ENCODE measurements around the gene ADAMTS3. TPM values are rescaled to one million over a fixed set of nuclear protein-coding genes. Genes with fewer than 3 reads are reported as not detected.

The ADAMTS3 gene
- total and polyA plus RNA-seq, 3 donors from 2014 or later: 3.9 to 6.8 (median 5.3) TPM

DNA sequence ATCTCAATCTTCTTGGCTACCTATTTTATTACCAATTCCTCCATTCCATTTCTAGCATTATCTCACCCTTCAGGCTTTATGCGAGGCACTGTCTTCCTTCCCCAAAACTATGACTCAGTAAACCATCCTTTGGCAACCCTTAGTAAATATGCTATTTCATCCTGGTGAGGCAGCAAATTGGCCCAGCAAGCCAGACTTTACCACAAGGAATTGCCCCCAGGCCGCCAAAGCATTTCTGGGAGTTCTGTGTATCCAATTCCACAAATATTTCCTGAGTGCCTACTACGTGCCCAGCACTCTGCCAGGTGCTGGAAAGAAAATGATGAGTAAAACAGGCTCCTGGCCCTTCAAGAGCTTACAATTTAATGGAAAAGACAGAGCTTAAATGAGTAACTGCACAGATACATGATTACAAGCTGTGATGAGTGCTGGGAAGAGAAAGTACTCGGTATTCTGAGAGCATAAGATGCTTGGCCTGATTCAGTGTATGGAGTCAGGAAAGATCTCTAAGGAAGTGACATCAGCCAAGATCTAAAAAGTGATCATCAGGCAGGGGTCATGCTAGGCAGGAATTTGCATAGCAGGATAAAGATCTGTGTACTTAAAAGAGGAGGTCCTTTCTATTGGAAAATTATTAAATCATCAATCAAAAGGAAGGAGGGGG, 193.8 kb downstream of the ADAMTS3 start:
- no peaks in the 10 kb centered on the region for H3K4me1 ChIP-seq
- H3K27me3 ChIP-seq: no peaks in the 10 kb centered on the region
- H3K27ac ChIP-seq: no peak overlapping the region
- H3K9me3 ChIP-seq: no peaks in the 10 kb centered on the region
- TF ChIP-seq, protein P1, sequence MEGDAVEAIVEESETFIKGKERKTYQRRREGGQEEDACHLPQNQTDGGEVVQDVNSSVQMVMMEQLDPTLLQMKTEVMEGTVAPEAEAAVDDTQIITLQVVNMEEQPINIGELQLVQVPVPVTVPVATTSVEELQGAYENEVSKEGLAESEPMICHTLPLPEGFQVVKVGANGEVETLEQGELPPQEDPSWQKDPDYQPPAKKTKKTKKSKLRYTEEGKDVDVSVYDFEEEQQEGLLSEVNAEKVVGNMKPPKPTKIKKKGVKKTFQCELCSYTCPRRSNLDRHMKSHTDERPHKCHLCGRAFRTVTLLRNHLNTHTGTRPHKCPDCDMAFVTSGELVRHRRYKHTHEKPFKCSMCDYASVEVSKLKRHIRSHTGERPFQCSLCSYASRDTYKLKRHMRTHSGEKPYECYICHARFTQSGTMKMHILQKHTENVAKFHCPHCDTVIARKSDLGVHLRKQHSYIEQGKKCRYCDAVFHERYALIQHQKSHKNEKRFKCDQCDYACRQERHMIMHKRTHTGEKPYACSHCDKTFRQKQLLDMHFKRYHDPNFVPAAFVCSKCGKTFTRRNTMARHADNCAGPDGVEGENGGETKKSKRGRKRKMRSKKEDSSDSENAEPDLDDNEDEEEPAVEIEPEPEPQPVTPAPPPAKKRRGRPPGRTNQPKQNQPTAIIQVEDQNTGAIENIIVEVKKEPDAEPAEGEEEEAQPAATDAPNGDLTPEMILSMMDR (IDR thresholded peaks at IDR 0.05): no peak
- no peak for TF ChIP-seq POLR2A (IDR thresholded peaks at IDR 0.05)
- DNase-seq: no peak
- intact Hi-C loops (cut with DNase I; ENCODE audit: low total_unique reads): no loop called here
- no peak overlapping the region for H3K4me3 ChIP-seq
- 82 to 85% methylated on average over 4 of the region's 4 CpGs for WGBS, 2 donors
- H3K36me3 ChIP-seq (ENCODE audit: low read depth, missing control alignments): no peaks in the 10 kb centered on the region

DNA sequence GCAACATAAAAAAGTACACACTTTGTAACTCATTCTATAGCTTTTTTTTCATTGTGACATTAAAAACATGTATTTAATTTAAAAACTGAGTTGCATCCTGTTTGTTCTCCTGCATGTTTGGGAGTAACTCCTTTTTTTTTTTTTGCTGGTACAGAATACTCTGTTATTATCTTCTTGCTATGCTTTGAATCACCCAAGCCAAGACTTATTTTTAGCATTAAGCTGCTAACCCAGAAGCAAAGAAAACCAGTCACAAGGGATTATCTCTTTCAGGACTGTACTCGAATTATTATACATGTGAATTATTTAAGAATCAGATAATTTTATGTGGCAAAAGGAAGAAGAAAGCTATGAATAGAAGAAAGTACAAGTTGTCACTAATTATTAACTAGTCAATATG, 194.9 kb downstream of the ADAMTS3 start:
- no peaks in the 10 kb centered on the region for H3K36me3 ChIP-seq (ENCODE audit: low read depth, missing control alignments)
- intact Hi-C loops (cut with DNase I; ENCODE audit: low total_unique reads): no loop called here
- no peaks in the 10 kb centered on the region for H3K27me3 ChIP-seq
- WGBS, 2 donors: 16 to 31% methylated on average over 1 of the region's 1 CpG
- DNase-seq: no peak
- H3K9me3 ChIP-seq: no peaks in the 10 kb centered on the region
- no peak overlapping the region for H3K27ac ChIP-seq
- H3K4me1 ChIP-seq: no peaks in the 10 kb centered on the region
- TF ChIP-seq, protein P1 (IDR thresholded peaks at IDR 0.05): no peak
- TF ChIP-seq POLR2A (IDR thresholded peaks at IDR 0.05): no peak
- H3K4me3 ChIP-seq: no peak overlapping the region

DNA sequence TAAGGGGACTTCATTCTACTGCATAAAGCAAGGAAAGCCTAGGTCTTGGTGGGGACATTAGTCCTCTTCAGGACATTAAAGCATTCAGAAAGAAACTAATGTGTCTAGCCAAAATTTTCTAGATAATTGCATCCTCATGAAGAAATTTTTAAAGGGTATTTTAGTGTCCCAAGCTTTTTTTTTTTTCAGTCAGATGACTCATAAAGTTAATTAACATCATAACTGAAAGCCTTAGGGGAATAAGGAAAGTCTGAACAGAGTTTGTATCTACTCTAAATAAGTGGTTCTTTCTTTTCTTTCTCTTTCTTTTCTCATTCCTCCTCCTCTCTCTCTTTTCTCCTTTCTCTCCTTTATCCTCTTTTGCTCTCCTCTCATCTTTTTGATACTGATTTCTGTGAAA, 202.4 kb downstream of the ADAMTS3 start:
- Histone ChIP-seq H3K27ac (no peak overlapping the region), H3K27me3 (no peaks in the 10 kb centered on the region), H3K4me1 (no peaks in the 10 kb centered on the region), H3K4me3 (no peak overlapping the region), H3K9me3 (no peaks in the 10 kb centered on the region), H3K36me3 (ENCODE audit: low read depth, missing control alignments) (no peaks in the 10 kb centered on the region)
- DNase-seq: no peak
- intact Hi-C loops (cut with DNase I; ENCODE audit: low total_unique reads): no loop called here
- TF ChIP-seq POLR2A (IDR thresholded peaks at IDR 0.05): no peak
- TF ChIP-seq, protein P1 (IDR thresholded peaks at IDR 0.05): no peak

DNA sequence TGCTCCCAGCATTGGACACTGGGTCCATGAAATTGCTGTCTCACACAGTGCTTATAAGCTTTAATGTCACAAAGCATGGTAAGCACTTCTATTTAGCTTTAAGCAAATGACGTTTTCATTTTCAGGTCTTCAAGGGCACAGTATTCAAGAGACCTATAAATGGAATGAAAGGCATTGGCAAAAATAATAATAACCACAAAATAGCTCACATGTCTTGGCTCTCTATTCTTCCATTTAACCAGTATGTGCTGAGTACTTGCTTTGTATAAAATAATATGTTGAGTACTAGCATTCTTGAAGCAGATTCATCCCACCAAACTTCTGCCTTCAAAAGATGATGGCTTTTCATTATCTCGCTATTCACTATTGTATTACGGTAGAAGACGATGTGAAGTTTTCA, 203.0 kb downstream of the ADAMTS3 start:
- H3K27ac ChIP-seq: no peak overlapping the region
- no peaks in the 10 kb centered on the region for H3K4me1 ChIP-seq
- intact Hi-C loops (cut with DNase I; ENCODE audit: low total_unique reads): no loop called here
- no peak overlapping the region for H3K4me3 ChIP-seq
- H3K36me3 ChIP-seq (ENCODE audit: low read depth, missing control alignments): no peaks in the 10 kb centered on the region
- H3K27me3 ChIP-seq: no peaks in the 10 kb centered on the region
- TF ChIP-seq POLR2A (IDR thresholded peaks at IDR 0.05): no peak
- TF ChIP-seq, protein P1 (IDR thresholded peaks at IDR 0.05): no peak
- 77 to 84% methylated on average over 4 of the region's 4 CpGs for WGBS, 2 donors
- no peak for DNase-seq
- H3K9me3 ChIP-seq: no peaks in the 10 kb centered on the region

DNA sequence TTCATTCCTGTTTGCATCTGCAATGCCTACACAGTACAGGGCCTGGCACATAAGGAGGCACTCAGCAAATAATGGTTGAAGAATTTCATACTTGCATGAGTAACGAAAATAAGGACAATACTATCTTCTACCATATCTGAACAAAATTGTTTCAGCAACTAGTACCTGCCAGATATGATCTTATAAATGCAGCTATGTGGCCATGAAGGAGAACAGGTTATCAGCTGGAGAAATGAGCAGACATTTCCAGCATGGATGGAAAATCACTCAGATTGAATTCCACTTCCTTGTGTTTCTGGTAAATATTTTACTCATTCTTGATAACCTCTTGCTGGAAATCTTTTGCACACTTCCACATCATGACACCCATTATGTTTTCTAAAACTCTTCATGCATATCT, 204.0 kb downstream of the ADAMTS3 start:
- intact Hi-C loops (cut with DNase I; ENCODE audit: low total_unique reads): no loop called here
- 44 to 56% methylated on average over 1 of the region's 1 CpG for WGBS, 2 donors
- Histone ChIP-seq H3K4me3 (no peak overlapping the region), H3K27ac (no peak overlapping the region), H3K4me1 (no peaks in the 10 kb centered on the region), H3K9me3 (no peaks in the 10 kb centered on the region), H3K27me3 (no peaks in the 10 kb centered on the region), H3K36me3 (ENCODE audit: low read depth, missing control alignments) (no peaks in the 10 kb centered on the region)
- TF ChIP-seq, protein P1 (IDR thresholded peaks at IDR 0.05): no peak
- no peak for TF ChIP-seq POLR2A (IDR thresholded peaks at IDR 0.05)
- no peak for DNase-seq
